Gastroesophageal sphincter (tissue), 4 donors: Measurements from ENCODE around the gene PSAPL1. TPM values are rescaled to one million over a fixed set of nuclear protein-coding genes. Genes with fewer than 3 reads are reported as not detected.

Source experiments
- ATAC-seq: fragments of 150-250 bp; one replicate; pipeline ENCODE4 v1.9.1; 2016; ENCODE audit warnings: mild to moderate bottlenecking, moderate library complexity
- H3K27ac ChIP-seq, 4 donors: fragments of 200-600 bp; sonication (generic) in 3 of 4; 1 replicate in 3 of 4; 2 replicates in 1 of 4; pipeline ENCODE4 v1.5.1; 2016 to 2019
- H3K27me3 ChIP-seq: fragments of 200-600 bp; sonication (generic); one replicate; pipeline ENCODE4 v1.5.1; 2019
- H3K36me3 ChIP-seq, 2 donors: fragments of 200-600 bp; sonication (generic); one replicate each; pipeline ENCODE4 v1.5.1; 2019; ENCODE audit warnings: control low read depth in 1 of 2
- H3K4me1 ChIP-seq, 3 donors: fragments of 200-600 bp; sonication (generic); 1 replicate in 2 of 3; 2 replicates in 1 of 3; pipeline ENCODE4 v1.5.1; 2016 to 2019; ENCODE audit warnings: control low read depth in 2 of 3
- H3K4me3 ChIP-seq, 2 donors: fragments of 200-600 bp; sonication (generic); one replicate each; pipeline ENCODE4 v1.5.1; 2019; ENCODE audit warnings: mild to moderate bottlenecking in 1 of 2, moderate library complexity in 1 of 2
- H3K9me3 ChIP-seq, 3 donors: fragments of 200-600 bp; sonication (generic); one replicate each; pipeline ENCODE4 v1.5.1; 2017 to 2019; ENCODE audit warnings: control low read depth in 2 of 3
- EP300 ChIP-seq: sonication (generic); formaldehyde crosslinking; IDR thresholded peaks from one replicate; pipeline ENCODE4 v1.6.1; 2017; ENCODE audit warnings: antibody characterized with exemption, mild to moderate bottlenecking
- POLR2A ChIP-seq, 2 donors: fragments of 450-650 bp; IDR thresholded peaks; one replicate each; pipeline ENCODE4 v1.6.1; 2017; ENCODE audit warnings: antibody characterized with exemption in 2 of 2, mild to moderate bottlenecking in 2 of 2, moderate library complexity in 1 of 2
- POLR2AphosphoS5 ChIP-seq: sonication (generic); formaldehyde crosslinking; IDR thresholded peaks from one replicate; pipeline ENCODE4 v1.6.1; 2017; ENCODE audit warnings: antibody characterized with exemption
- WGBS, 2 donors: methylation state at CpG; one replicate each; pipeline ENCODE4 v1.1.5; 2018; ENCODE audit warnings: low coverage in 1 of 2; 5-methylcytosine and 5-hydroxymethylcytosine counted together
- total RNA-seq, 4 donors: library from RNA; depleted of rRNA; stranded (reverse); fragments of >200 nt; gene quantifications; one replicate each; pipeline ENCODE4 v1.1.0, GENCODE V29; 2016
- TF ChIP-seq, protein P1 (sequence below), 4 experiments: fragments of 200-600 bp in 2 of 4; fragments of 450-650 bp in 2 of 4; sonication (generic) in 1 of 4; IDR thresholded peaks; one replicate each; pipeline ENCODE4 v1.5.1; 2017 to 2019; ENCODE audit warnings: antibody characterized with exemption in 4 of 4, mild to moderate bottlenecking in 2 of 4, moderate library complexity in 2 of 4

Gene PSAPL1
- total RNA-seq, 4 donors from 2014 or later = 0.15 TPM; not detected in 3

DNA sequence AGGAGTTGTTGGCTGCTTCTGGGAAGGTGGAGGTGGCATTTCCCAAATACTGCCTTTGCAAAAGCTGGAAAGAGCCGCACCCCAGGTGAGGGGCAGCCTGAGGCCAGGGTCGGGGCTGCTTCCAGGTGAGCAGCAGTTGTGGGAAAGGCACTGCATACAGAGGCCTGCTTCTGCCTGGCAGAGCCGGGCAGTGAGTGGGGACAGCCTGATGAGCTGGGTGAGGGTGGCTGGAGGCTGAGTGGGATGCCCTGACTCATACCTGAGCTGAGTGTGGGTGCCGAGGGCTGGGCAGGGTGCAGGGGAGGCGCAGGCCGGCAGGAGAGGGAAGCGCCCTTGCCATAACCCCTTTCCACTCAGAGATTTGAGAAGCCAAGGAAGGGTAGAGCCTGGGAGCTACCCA lies 6.5 kb upstream of the PSAPL1 start:
- Histone ChIP-seq H3K36me3 (no peaks in the 10 kb centered on the region), H3K9me3 (no peaks in the 10 kb centered on the region), H3K27ac (no peak overlapping the region), H3K4me3 (no peak overlapping the region), H3K27me3 (no peaks in the 10 kb centered on the region), H3K4me1 (no peaks in the 10 kb centered on the region)
- ATAC-seq = no peak
- 69 to 93% methylated on average over 2 to 3 of the region's 7 CpGs for WGBS, 2 donors
- TF ChIP-seq POLR2A (IDR thresholded peaks at IDR 0.05) = no peak
- TF ChIP-seq POLR2AphosphoS5 = no peak
- TF ChIP-seq, protein P1, sequence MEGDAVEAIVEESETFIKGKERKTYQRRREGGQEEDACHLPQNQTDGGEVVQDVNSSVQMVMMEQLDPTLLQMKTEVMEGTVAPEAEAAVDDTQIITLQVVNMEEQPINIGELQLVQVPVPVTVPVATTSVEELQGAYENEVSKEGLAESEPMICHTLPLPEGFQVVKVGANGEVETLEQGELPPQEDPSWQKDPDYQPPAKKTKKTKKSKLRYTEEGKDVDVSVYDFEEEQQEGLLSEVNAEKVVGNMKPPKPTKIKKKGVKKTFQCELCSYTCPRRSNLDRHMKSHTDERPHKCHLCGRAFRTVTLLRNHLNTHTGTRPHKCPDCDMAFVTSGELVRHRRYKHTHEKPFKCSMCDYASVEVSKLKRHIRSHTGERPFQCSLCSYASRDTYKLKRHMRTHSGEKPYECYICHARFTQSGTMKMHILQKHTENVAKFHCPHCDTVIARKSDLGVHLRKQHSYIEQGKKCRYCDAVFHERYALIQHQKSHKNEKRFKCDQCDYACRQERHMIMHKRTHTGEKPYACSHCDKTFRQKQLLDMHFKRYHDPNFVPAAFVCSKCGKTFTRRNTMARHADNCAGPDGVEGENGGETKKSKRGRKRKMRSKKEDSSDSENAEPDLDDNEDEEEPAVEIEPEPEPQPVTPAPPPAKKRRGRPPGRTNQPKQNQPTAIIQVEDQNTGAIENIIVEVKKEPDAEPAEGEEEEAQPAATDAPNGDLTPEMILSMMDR (IDR thresholded peaks at IDR 0.05) = no peak
- no peak for TF ChIP-seq EP300

DNA sequence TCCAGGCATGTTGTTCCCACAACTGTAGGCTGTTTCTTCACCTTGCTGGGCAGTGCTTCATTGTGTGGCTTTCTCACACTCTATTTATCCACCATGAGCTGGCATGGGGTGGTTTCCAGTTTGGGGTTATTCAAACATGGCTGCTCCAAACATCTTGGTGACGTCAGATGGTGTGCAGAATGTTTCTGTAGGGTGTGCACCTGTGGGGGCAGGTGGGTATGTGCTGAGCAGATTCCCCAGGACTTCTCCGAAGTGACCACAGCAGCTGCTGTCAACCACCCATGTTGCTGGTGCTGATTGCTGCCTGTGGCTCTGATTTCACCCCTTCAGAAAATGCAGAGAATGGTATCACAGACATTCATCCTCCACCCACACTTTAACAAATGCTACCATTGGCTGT lies 5.0 kb upstream of the PSAPL1 start:
- Histone ChIP-seq H3K27me3 (no peaks in the 10 kb centered on the region), H3K36me3 (no peaks in the 10 kb centered on the region), H3K9me3 (no peaks in the 10 kb centered on the region), H3K27ac (no peak overlapping the region), H3K4me3 (no peak overlapping the region), H3K4me1 (peaks cover 0 to 7% (median 0%) of the 10 kb centered on the region in 3 donors)
- TF ChIP-seq POLR2AphosphoS5 (no peak), EP300 (no peak), POLR2A (IDR thresholded peaks at IDR 0.05) (no peak)
- TF ChIP-seq, protein P1 (IDR thresholded peaks at IDR 0.05) = no peak
- no CpG with 5 or more reads among the region's 2 CpGs for WGBS, 2 donors
- no peak for ATAC-seq

DNA sequence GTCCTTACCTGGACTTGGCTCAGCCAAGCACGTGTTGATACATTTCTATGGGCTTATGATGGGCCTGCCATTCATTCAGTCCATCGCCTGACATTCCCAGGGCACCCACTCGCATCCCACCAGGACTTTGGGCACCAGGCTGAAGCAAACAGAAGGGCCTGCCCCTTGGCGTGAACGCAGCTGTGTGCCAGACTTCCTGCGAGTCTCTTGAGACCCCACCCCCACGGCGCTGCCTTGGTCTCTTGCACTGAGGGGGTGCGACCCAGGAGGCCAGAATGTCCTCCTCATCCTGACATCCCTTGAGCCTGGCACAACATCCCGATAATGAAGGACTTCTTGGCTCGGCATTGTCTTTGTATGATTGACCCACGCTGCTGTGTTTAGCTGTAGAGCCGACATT lies 1.5 kb upstream of the PSAPL1 start:
- Histone ChIP-seq H3K4me3 (no peak overlapping the region), H3K36me3 (no peaks in the 10 kb centered on the region), H3K27me3 (no peaks in the 10 kb centered on the region), H3K9me3 (no peaks in the 10 kb centered on the region), H3K27ac (no peak overlapping the region), H3K4me1 (peaks cover 0 to 11% (median 0%) of the 10 kb centered on the region in 3 donors)
- TF ChIP-seq EP300 = no peak
- TF ChIP-seq POLR2AphosphoS5 = no peak
- TF ChIP-seq, protein P1 (IDR thresholded peaks at IDR 0.05) = no peak
- TF ChIP-seq POLR2A (IDR thresholded peaks at IDR 0.05) = no peak
- WGBS, 2 donors = 93 to 100% methylated on average over 2 to 5 of the region's 13 CpGs
- no peak for ATAC-seq

DNA sequence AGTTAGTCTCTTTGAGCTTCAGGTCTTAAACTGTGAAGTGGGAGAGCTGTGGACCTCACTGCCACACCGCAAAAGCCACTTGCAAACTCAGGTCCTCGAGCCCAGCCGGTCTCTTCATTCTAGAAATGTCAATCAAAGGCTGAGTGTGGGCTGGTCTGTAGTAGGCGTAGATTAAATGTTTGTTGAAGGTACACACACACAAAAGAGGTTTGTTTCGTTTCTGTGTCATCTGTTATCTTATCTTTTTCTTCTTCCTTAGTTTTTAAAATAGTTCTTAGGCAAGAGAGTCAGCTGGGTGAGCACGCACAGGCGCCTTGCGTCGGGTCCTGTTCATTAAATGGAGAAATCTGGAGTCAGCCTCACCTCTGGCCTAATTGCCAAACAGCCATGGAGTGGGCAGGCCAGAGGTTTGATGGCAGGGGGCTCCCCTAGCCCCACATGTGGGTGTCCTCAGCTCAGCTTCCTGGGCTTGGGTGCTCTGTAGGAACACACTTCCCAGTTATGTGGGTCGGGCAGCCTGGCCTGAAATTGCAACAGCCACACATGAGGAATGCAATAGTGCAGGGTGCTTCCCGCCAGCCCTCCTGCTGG lies 836 bp upstream of the PSAPL1 start:
- TF ChIP-seq, protein P1 (IDR thresholded peaks at IDR 0.05) = no peak
- TF ChIP-seq POLR2AphosphoS5 (no peak), POLR2A (IDR thresholded peaks at IDR 0.05) (no peak), EP300 (no peak)
- Histone ChIP-seq H3K27ac (no peak overlapping the region), H3K4me3 (no peak overlapping the region), H3K36me3 (no peaks in the 10 kb centered on the region), H3K4me1 (peaks cover 0 to 11% (median 0%) of the 10 kb centered on the region in 3 donors), H3K9me3 (no peaks in the 10 kb centered on the region), H3K27me3 (no peaks in the 10 kb centered on the region)
- WGBS, 2 donors = 68 to 77% methylated on average over 7 to 8 of the region's 11 CpGs
- ATAC-seq = no peak

DNA sequence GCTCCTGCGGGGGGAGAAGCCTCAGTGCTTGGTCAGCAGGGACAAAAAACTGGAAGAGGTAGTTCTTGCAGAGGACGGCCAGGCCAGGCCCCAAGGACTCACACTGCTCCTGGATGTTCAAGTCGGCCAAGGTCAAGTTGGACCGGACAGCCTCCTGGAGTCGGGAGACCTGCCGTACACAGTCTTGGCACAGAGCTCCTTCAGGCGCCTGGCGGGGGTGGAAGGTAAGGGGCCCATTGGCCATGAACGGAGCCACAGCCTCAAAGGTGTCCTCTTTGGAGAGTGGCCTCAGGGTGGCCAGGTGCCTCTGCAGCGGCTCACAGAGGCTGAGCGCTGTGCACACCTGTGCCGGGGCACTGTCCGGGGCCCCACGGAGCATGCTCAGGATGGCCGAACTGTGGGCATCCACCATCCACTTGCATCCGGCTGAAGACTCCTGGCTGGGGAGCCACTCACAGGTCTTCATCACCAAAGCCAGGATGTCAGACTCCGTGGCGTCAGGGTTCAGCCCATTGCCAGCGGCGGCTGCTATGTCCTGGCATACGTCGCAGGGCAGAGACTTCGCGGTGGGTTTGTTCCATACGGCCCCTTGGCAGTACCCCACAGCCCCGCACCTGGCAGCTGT lies 477 bp downstream of the PSAPL1 start:
- 87% methylated on average over 3 of the region's 26 CpGs; no CpG with 5 or more reads in 1 of the 2 donors for WGBS, 2 donors
- H3K27me3 ChIP-seq = no peaks in the 10 kb centered on the region
- H3K9me3 ChIP-seq = no peaks in the 10 kb centered on the region
- TF ChIP-seq EP300 (no peak), POLR2A (IDR thresholded peaks at IDR 0.05) (no peak), POLR2AphosphoS5 (no peak)
- TF ChIP-seq, protein P1 (IDR thresholded peaks at IDR 0.05) = no peak
- H3K27ac ChIP-seq = no peak overlapping the region
- ATAC-seq = peak; percentile 13
- peaks cover 0 to 11% (median 0%) of the 10 kb centered on the region in 3 donors for H3K4me1 ChIP-seq
- no peaks in the 10 kb centered on the region for H3K36me3 ChIP-seq
- H3K4me3 ChIP-seq = no peak overlapping the region
